A673 (cell line): ENCODE data around the gene DES.

Source experiments
- CTCF ChIP-seq: fragments of 300-800, 200-600 bp; sonication (generic); conservative IDR thresholded peaks from 2 replicates; pipeline ENCODE4 v1.5.1; 2017; ENCODE audit warnings: low read depth, mild to moderate bottlenecking, antibody characterized with exemption, low read length, moderate library complexity, mixed read lengths
- EZH2 ChIP-seq: fragments of 200-600 bp; sonication (generic); IDR thresholded peaks from 2 replicates; pipeline ENCODE4 v1.6.1; 2017; ENCODE audit warnings: borderline replicate concordance, low read depth, mild to moderate bottlenecking, mixed read lengths, antibody characterized with exemption, low read length; ENCODE audit not compliant: poor library complexity, severe bottlenecking

DNA sequence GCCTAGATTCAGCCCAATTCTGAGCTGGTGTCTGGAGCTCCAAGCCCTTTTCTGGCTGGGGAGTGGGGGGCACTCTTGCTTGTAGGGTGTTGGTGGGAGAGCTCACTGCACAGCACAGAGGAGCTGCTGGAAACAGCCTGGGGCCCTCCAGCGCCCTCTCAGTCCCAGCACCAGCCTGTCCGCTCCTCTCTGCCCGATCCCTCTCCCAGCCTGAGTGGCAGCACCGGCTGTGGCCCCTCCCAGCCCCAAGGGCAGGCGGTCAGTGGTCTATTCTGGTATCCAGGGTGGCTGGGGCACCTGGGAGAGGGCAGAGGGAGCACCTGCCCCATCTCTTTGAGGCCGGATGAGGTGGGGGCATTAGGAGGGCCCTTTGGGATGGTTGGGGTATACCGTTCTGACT lies 13.2 kb upstream of the DES start:
- TF ChIP-seq CTCF: no peak
- TF ChIP-seq EZH2: no peak
